Measurements from ENCODE around the gene DNAJC16. TPM values are rescaled to one million over a fixed set of nuclear protein-coding genes. Genes with fewer than 3 reads are reported as not detected.

DNAJC16 gene
- total and polyA plus RNA-seq, 2 of the 13 experiments (the other 11 are each of a cell fraction or from before 2014, with no cell fraction given) = 11.4 to 15.4 TPM

DNA sequence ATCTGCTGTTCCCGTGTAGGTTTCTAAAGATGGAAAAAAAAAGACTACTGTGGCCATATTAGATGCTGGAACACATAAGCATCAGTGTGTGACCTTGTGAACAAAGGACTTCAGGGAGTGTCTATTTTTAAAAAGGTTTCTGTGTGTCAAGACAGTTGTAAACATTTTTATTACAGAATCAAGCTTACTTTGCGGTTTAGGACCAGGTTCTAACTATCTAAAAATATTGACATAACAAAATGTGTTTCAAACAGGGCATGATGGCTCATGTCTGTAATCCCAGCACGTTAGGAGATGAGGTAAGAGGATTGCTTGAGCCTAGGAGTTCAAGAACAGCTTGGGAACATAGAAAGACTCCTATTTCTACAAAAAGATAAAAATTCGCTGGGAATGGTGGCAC lies 83.5 kb downstream of the DNAJC16 start:
- DNase-seq (ENCODE audit: low spot score) = peak; percentile 71
- ATAC-seq = peak; percentile 42; the same call in 2 of the 3 replicates
- intact Hi-C loops (cut with micrococcal nuclease; ENCODE audit: unreplicated experiment) (no loop called here), in situ Hi-C loops (cut with HindIII; ENCODE audit: extremely low pct_ligation_motif_present, low pct_unique_long_range_greater_than_20kb) (no loop called here)
- H3K79me2 ChIP-seq (ENCODE audit: insufficient read depth, low read length) = no peaks in the 10 kb centered on the region
- no peak overlapping the region for H3K27ac ChIP-seq (ENCODE audit: extremely low read length, insufficient read depth, low read length)
- no peaks in the 10 kb centered on the region for H3K9me3 ChIP-seq (ENCODE audit: low read length)
- WGBS (ENCODE audit: low lambda C conversion rate) = 1% methylated on average over 4 of the region's 4 CpGs
- H3K4me1 ChIP-seq (ENCODE audit: insufficient read depth, low read length) = peaks cover 32% of the 10 kb centered on the region
- no peaks in the 10 kb centered on the region for H4K20me1 ChIP-seq (ENCODE audit: insufficient read depth, low read length)
- H3K4me3 ChIP-seq (replicated peaks in 1 of 3; ENCODE audit: insufficient read depth in 1 of 3, low read depth in 2 of 3, low read length in 3 of 3) = no peak overlapping the region
- no peaks in the 10 kb centered on the region for H3K36me3 ChIP-seq (replicated peaks in 1 of 2; ENCODE audit: control insufficient read depth in 1 of 2, insufficient read depth in 2 of 2, low read length in 2 of 2)
- peak; percentile 51 for FAIRE-seq
- H2AFZ ChIP-seq (ENCODE audit: low read length) = no peak overlapping the region
- ChIA-PET CTCF (ENCODE audit: low intra/inter-chr PET ratio, low total read pairs) (no interaction called here), POLR2A (interaction anchor here (1.7 kb wide), 1 partner anchor 8 kb away, joined by 16 read pairs; no protein-coding TSS in a partner anchor)
- no peaks in the 10 kb centered on the region for H3K27me3 ChIP-seq (ENCODE audit: control insufficient read depth in 1 of 2, insufficient read depth in 2 of 2, low read length in 2 of 2)
- peak overlapping the region; percentile 20; the same call in 1 of the 2 replicates for H3K4me2 ChIP-seq (ENCODE audit: low read depth, low read length)
- H3K9ac ChIP-seq (ENCODE audit: insufficient read depth, low read depth, low read length) = no peak overlapping the region
- BruUV-seq (replicated peaks) = no TSS peak
- TF ChIP-seq ZNF709 (CRISPR knock-in tag; IDR thresholded peaks at IDR 0.05) (no peak), RNF2 (conservative IDR thresholded peaks at IDR 0.05; ENCODE audit: low read depth) (no peak), ZNF460 (CRISPR knock-in tag; IDR thresholded peaks at IDR 0.05; ENCODE audit: borderline replicate concordance) (no peak; the same call in 1 of the 2 replicates), HOXA7 (CRISPR knock-in tag; IDR thresholded peaks at IDR 0.05) (no peak), PLSCR1 (CRISPR knock-in tag; IDR thresholded peaks at IDR 0.05; ENCODE audit: borderline replicate concordance) (no peak), ZSCAN9 (CRISPR knock-in tag; IDR thresholded peaks at IDR 0.05; ENCODE audit: borderline replicate concordance) (no peak; the same call in 1 of the 2 replicates), ZNF326 (CRISPR knock-in tag; IDR thresholded peaks at IDR 0.05; ENCODE audit: borderline replicate concordance) (no peak), FOSL1 (CRISPR knock-in tag; IDR thresholded peaks at IDR 0.05; ENCODE audit: borderline replicate concordance) (no peak), ZKSCAN8 (CRISPR knock-in tag; IDR thresholded peaks at IDR 0.05; ENCODE audit: borderline replicate concordance) (0 out of 2 replicates have a peak, but pooled peaks have one; percentile 46), CEBPB (IDR thresholded peaks at IDR 0.05; ENCODE audit: borderline replicate concordance, low read depth, low read length) (no peak), KDM1A (CRISPR knock-in tag; IDR thresholded peaks at IDR 0.05) (no peak), ZNF713 (CRISPR knock-in tag; IDR thresholded peaks at IDR 0.05) (no peak), HMG20B (CRISPR knock-in tag; conservative IDR thresholded peaks at IDR 0.05) (0 out of 2 replicates have a peak, but pooled peaks have one; percentile 21)
- TF ChIP-seq, protein P1, sequence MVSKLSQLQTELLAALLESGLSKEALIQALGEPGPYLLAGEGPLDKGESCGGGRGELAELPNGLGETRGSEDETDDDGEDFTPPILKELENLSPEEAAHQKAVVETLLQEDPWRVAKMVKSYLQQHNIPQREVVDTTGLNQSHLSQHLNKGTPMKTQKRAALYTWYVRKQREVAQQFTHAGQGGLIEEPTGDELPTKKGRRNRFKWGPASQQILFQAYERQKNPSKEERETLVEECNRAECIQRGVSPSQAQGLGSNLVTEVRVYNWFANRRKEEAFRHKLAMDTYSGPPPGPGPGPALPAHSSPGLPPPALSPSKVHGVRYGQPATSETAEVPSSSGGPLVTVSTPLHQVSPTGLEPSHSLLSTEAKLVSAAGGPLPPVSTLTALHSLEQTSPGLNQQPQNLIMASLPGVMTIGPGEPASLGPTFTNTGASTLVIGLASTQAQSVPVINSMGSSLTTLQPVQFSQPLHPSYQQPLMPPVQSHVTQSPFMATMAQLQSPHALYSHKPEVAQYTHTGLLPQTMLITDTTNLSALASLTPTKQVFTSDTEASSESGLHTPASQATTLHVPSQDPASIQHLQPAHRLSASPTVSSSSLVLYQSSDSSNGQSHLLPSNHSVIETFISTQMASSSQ (IDR thresholded peaks at IDR 0.05; ENCODE audit: low read depth) = no peak
- TF ChIP-seq, protein P1 (CRISPR knock-in tag; IDR thresholded peaks at IDR 0.05; ENCODE audit: borderline replicate concordance) = no peak
- TF ChIP-seq, protein P2, sequence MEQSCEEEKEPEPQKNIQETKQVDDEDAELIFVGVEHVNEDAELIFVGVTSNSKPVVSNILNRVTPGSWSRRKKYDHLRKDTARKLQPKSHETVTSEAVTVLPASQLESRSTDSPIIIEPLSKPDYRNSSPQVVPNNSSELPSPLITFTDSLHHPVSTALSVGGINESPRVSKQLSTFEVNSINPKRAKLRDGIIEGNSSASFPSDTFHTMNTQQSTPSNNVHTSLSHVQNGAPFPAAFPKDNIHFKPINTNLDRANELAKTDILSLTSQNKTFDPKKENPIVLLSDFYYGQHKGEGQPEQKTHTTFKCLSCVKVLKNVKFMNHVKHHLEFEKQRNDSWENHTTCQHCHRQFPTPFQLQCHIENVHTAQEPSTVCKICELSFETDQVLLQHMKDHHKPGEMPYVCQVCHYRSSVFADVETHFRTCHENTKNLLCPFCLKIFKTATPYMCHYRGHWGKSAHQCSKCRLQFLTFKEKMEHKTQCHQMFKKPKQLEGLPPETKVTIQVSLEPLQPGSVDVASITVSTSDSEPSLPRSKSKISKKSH (CRISPR knock-in tag; IDR thresholded peaks at IDR 0.05; ENCODE audit: borderline replicate concordance) = no peak
- TF ChIP-seq, protein P3, sequence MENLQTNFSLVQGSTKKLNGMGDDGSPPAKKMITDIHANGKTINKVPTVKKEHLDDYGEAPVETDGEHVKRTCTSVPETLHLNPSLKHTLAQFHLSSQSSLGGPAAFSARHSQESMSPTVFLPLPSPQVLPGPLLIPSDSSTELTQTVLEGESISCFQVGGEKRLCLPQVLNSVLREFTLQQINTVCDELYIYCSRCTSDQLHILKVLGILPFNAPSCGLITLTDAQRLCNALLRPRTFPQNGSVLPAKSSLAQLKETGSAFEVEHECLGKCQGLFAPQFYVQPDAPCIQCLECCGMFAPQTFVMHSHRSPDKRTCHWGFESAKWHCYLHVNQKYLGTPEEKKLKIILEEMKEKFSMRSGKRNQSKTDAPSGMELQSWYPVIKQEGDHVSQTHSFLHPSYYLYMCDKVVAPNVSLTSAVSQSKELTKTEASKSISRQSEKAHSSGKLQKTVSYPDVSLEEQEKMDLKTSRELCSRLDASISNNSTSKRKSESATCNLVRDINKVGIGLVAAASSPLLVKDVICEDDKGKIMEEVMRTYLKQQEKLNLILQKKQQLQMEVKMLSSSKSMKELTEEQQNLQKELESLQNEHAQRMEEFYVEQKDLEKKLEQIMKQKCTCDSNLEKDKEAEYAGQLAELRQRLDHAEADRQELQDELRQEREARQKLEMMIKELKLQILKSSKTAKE (CRISPR knock-in tag; IDR thresholded peaks at IDR 0.05; ENCODE audit: borderline replicate concordance) = peak; percentile 58; the same call in 1 of the 2 replicates

All from HepG2 (cell line).